RWPE1 (cell line): ENCODE measurements around the gene AGO1.
A peak's percentile ranks its signal among the peaks of the same experiment; 100 is the strongest.

ENCODE experiments used
- CTCF ChIA-PET: fragments of 350-600 bp; sonication (Branson Sonifier 250); formaldehyde crosslinking; extraction: SDS; loops from one replicate; lab custom pipeline; 2021; lab: Yijun Ruan, JAX
- POLR2A ChIA-PET: fragments of 400-600 bp; formaldehyde crosslinking; extraction: SDS; loops from one replicate; lab custom pipeline; 2020; ENCODE audit warnings: antibody characterized with exemption; ENCODE audit not compliant: low non-redundant PET; lab: Yijun Ruan, JAX
- DNase-seq: peaks from one replicate; pipeline ENCODE4 v3.0.0; 2012; ENCODE audit warnings: low spot score
- H3K27ac ChIP-seq: fragments of 450-650 bp; 2 replicates; pipeline ENCODE4 v1.5.1; 2017
- CTCF ChIP-seq: fragments of 450-650 bp; conservative IDR thresholded peaks from 2 replicates; pipeline ENCODE4 v1.5.1; 2017; ENCODE audit warnings: low read depth, mild to moderate bottlenecking

AGO1 gene

GRCh38 chr1:35931446-35932157 is 48.6 kb downstream of the AGO1 start:
- peak; percentile 8 for DNase-seq
- no peak for TF ChIP-seq CTCF
- peak overlapping the region; percentile 96 for H3K27ac ChIP-seq
- CTCF ChIA-PET: no interaction called here
- POLR2A ChIA-PET: interaction anchor here (0.6 kb wide), 1 partner anchor 96 kb away, joined by 4 read pairs; no protein-coding TSS in a partner anchor

- POLR2A ChIA-PET: no interaction called here
- no peak overlapping the region for H3K27ac ChIP-seq
- no peak for DNase-seq
- TF ChIP-seq CTCF: no peak
- CTCF ChIA-PET: no interaction called here
Measured at GRCh38 chr1:35932158-35932636, 49.2 kb downstream of the AGO1 start.

- POLR2A ChIA-PET: no interaction called here
- CTCF ChIA-PET: interaction anchor here (0.6 kb wide), 1 partner anchor 216 kb away, joined by 3 read pairs; no protein-coding TSS in a partner anchor
- no peak for DNase-seq
- no peak for TF ChIP-seq CTCF
- no peak overlapping the region for H3K27ac ChIP-seq
Measured at GRCh38 chr1:35932941-35933340, 49.9 kb downstream of the AGO1 start.

GRCh38 chr1:35935442-35936388 is 52.7 kb downstream of the AGO1 start:
- TF ChIP-seq CTCF: no peak
- H3K27ac ChIP-seq: no peak overlapping the region
- POLR2A ChIA-PET: no interaction called here
- CTCF ChIA-PET: interaction anchor here (0.6 kb wide), 1 partner anchor 170 kb away, joined by 3 read pairs; no protein-coding TSS in a partner anchor
- no peak for DNase-seq

GRCh38 chr1:35936838-35937237 is 53.8 kb downstream of the AGO1 start:
- DNase-seq: no peak
- H3K27ac ChIP-seq: no peak overlapping the region
- POLR2A ChIA-PET: no interaction called here
- CTCF ChIA-PET: no interaction called here
- TF ChIP-seq CTCF: no peak

- ChIA-PET CTCF (no interaction called here), POLR2A (no interaction called here)
- H3K27ac ChIP-seq: no peak overlapping the region
- no peak for DNase-seq
- no peak for TF ChIP-seq CTCF
Measured at GRCh38 chr1:35939484-35939883, 56.5 kb downstream of the AGO1 start.
